PC-9 (cell line): ENCODE measurements around the gene NAT8L. TPM values are rescaled to one million over a fixed set of nuclear protein-coding genes. Genes with fewer than 3 reads are reported as not detected.

Experiments
- BruUV-seq: library from RNA; stranded (reverse); fragments of 400-500 nt; replicated peaks from 2 replicates; lab custom pipeline; 2021; lab: Mats Ljungman, UMichigan
- CTCF ChIA-PET: fragments of 300-600 bp; sonication (Branson Sonifier 250); formaldehyde crosslinking; loops from one replicate; lab custom pipeline; 2022; ENCODE audit warnings: antibody characterized with exemption; lab: Charles Lee
- POLR2A ChIA-PET: fragments of 300-600 bp; sonication (Branson Sonifier 250); formaldehyde crosslinking; loops from one replicate; lab custom pipeline; 2022; ENCODE audit warnings: antibody characterized with exemption; ENCODE audit not compliant: unreplicated experiment; lab: Charles Lee
- DNase-seq, 2 experiments: peaks; one replicate each; pipeline versions ENCODE4 v3.0.0 to v3.0.0-alpha.2; 2015 to 2022; ENCODE audit warnings: mixed read lengths in 1 of 2
- H2AFZ ChIP-seq: fragments of 200-600 bp; sonication (generic); 2 replicates; pipeline ENCODE4 v1.8.1; 2017; ENCODE audit warnings: antibody characterized with exemption
- H3F3A ChIP-seq: fragments of 200-600 bp; sonication (generic); 2 replicates; pipeline ENCODE4 v1.8.1; 2017; ENCODE audit warnings: antibody characterized with exemption, mild to moderate bottlenecking, low read depth; ENCODE audit not compliant: insufficient read depth
- H3K27ac ChIP-seq: fragments of 200-600 bp; sonication (generic); 2 replicates; pipeline ENCODE4 v1.6.1; 2016; ENCODE audit warnings: mixed run types
- H3K27me3 ChIP-seq: fragments of 200-600 bp; sonication (generic); 2 replicates; pipeline ENCODE4 v1.6.1; 2016; ENCODE audit warnings: low read depth, mixed run types; ENCODE audit not compliant: insufficient read depth
- H3K36me3 ChIP-seq: fragments of 200-600 bp; sonication (generic); 2 replicates; pipeline ENCODE4 v1.6.1; 2016; ENCODE audit warnings: low read depth, mixed run types
- H3K4me1 ChIP-seq: fragments of 200-600 bp; sonication (generic); replicated peaks from 2 replicates; pipeline ENCODE4 v1.6.1; 2016; ENCODE audit warnings: mixed run types; ENCODE audit not compliant: insufficient read depth
- H3K4me2 ChIP-seq: fragments of 200-600 bp; sonication (generic); 2 replicates; pipeline ENCODE4 v1.6.1; 2017; ENCODE audit warnings: mixed run types
- H3K4me3 ChIP-seq: fragments of 200-600 bp; sonication (generic); 2 replicates; pipeline ENCODE4 v1.6.1; 2016; ENCODE audit warnings: mixed run types
- H3K79me2 ChIP-seq: fragments of 200-600 bp; sonication (generic); 2 replicates; pipeline ENCODE4 v1.6.1; 2017; ENCODE audit warnings: low read depth, mixed run types
- H3K9me2 ChIP-seq: fragments of 200-600 bp; sonication (generic); 2 replicates; pipeline ENCODE4 v1.8.1; 2017; ENCODE audit warnings: mild to moderate bottlenecking; ENCODE audit not compliant: insufficient read depth
- H3K9me3 ChIP-seq: fragments of 200-600 bp; sonication (generic); 2 replicates; pipeline ENCODE4 v1.8.1; 2016; ENCODE audit warnings: low read depth; ENCODE audit not compliant: insufficient read depth
- H4K20me1 ChIP-seq: fragments of 200-600 bp; sonication (generic); 2 replicates; pipeline ENCODE4 v1.8.1; 2017; ENCODE audit not compliant: insufficient read depth
- EZH2 ChIP-seq: fragments of 200-600 bp; sonication (generic); IDR thresholded peaks from 2 replicates; pipeline ENCODE4 v1.8.0; 2017; ENCODE audit warnings: antibody characterized with exemption, low read depth
- intact Hi-C: fragments of 100-400 bp; cut with micrococcal nuclease; formaldehyde crosslinking; loops from one replicate; pipeline ENCODE4 v1.10.0; 2022; ENCODE audit not compliant: unreplicated experiment
- total RNA-seq: library from RNA; stranded (reverse); gene quantifications from 2 replicates; pipeline ENCODE4 v1.2.3, GENCODE V29; 2021
- TF ChIP-seq, protein P1 (sequence below): fragments of 200-600 bp; sonication (generic); conservative IDR thresholded peaks from 2 replicates; pipeline ENCODE4 v1.6.1; 2017; ENCODE audit warnings: mixed run types, antibody characterized with exemption, mild to moderate bottlenecking, moderate library complexity

The NAT8L gene
- total RNA-seq, 1 experiment from 2014 or later, result 2.1 TPM

- no peak overlapping the region for H2AFZ ChIP-seq
- peaks cover 6% of the 10 kb centered on the region; the same call in 1 of the 2 replicates for H3K9me3 ChIP-seq
- H3K79me2 ChIP-seq, result no peaks in the 10 kb centered on the region
- intact Hi-C loops, result loop anchor here (10.0 kb wide), 1 partner anchor 48 kb away; a partner anchor contains a TSS
- no peaks in the 10 kb centered on the region for H3K27me3 ChIP-seq
- DNase-seq, result no peak
- H4K20me1 ChIP-seq, result no peaks in the 10 kb centered on the region
- no peak overlapping the region for H3K4me3 ChIP-seq
- no TSS peak for BruUV-seq
- H3K36me3 ChIP-seq, result no peaks in the 10 kb centered on the region
- no peak overlapping the region for H3K4me2 ChIP-seq
- TF ChIP-seq, protein P1, sequence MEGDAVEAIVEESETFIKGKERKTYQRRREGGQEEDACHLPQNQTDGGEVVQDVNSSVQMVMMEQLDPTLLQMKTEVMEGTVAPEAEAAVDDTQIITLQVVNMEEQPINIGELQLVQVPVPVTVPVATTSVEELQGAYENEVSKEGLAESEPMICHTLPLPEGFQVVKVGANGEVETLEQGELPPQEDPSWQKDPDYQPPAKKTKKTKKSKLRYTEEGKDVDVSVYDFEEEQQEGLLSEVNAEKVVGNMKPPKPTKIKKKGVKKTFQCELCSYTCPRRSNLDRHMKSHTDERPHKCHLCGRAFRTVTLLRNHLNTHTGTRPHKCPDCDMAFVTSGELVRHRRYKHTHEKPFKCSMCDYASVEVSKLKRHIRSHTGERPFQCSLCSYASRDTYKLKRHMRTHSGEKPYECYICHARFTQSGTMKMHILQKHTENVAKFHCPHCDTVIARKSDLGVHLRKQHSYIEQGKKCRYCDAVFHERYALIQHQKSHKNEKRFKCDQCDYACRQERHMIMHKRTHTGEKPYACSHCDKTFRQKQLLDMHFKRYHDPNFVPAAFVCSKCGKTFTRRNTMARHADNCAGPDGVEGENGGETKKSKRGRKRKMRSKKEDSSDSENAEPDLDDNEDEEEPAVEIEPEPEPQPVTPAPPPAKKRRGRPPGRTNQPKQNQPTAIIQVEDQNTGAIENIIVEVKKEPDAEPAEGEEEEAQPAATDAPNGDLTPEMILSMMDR, result no peak
- TF ChIP-seq EZH2, result no peak
- H3K9me2 ChIP-seq, result no peaks in the 10 kb centered on the region
- H3K4me1 ChIP-seq, result 0 out of 2 replicates have a peak, but pooled peaks cover 11% of the 10 kb centered on the region
- peaks cover 4% of the 10 kb centered on the region; the same call in 1 of the 2 replicates for H3F3A ChIP-seq
- ChIA-PET POLR2A (no interaction called here), CTCF (interaction anchor here (0.6 kb wide), 1 partner anchor 95 kb away, joined by 3 read pairs; no protein-coding TSS in a partner anchor)
- no peak overlapping the region for H3K27ac ChIP-seq
These were observed 33.5 kb downstream of the NAT8L start for GRCh38 chr4:2092669-2093053.

DNA sequence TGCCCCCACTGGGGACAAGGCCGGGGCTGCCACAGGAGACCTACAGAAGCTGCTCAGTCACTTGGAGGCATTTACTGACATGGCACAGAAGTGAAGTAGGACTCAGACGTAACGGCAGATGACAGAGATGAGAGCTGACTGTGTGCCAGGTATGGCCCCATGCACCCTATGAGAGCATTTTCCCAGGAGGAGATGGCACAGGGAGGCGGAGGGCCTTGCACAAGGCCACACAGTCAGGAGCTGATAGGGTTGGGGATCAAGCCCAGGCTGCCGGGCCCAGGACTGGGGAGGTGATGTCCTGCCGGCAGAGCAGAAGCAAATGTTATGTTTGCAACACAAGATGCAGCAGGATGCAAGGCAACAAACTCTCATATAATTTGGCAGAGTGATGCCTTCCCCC lies 34.1 kb downstream of the NAT8L start:
- no peak for TF ChIP-seq EZH2
- TF ChIP-seq, protein P1, result no peak
- H3K36me3 ChIP-seq, result no peaks in the 10 kb centered on the region
- no peaks in the 10 kb centered on the region for H3K27me3 ChIP-seq
- peaks cover 4% of the 10 kb centered on the region; the same call in 1 of the 2 replicates for H3F3A ChIP-seq
- H3K9me3 ChIP-seq, result peaks cover 6% of the 10 kb centered on the region; the same call in 1 of the 2 replicates
- intact Hi-C loops, result loop anchor here (10.0 kb wide), 1 partner anchor 48 kb away; a partner anchor contains a TSS
- H3K79me2 ChIP-seq, result no peaks in the 10 kb centered on the region
- ChIA-PET POLR2A (no interaction called here), CTCF (no interaction called here)
- no peak overlapping the region for H3K4me2 ChIP-seq
- H3K4me3 ChIP-seq, result no peak overlapping the region
- H3K4me1 ChIP-seq, result 0 out of 2 replicates have a peak, but pooled peaks cover 11% of the 10 kb centered on the region
- H4K20me1 ChIP-seq, result no peaks in the 10 kb centered on the region
- DNase-seq, result no peak
- no peak overlapping the region for H2AFZ ChIP-seq
- H3K9me2 ChIP-seq, result no peaks in the 10 kb centered on the region
- no TSS peak for BruUV-seq
- H3K27ac ChIP-seq, result no peak overlapping the region

GRCh38 chr4:2094545-2094944 lies 35.4 kb downstream of the NAT8L start:
- intact Hi-C loops, result loop anchor here (10.0 kb wide), 1 partner anchor 50 kb away; a partner anchor contains a TSS
- no peak overlapping the region for H2AFZ ChIP-seq
- POLR2A ChIA-PET, result no interaction called here
- H4K20me1 ChIP-seq, result no peaks in the 10 kb centered on the region
- peaks cover 4% of the 10 kb centered on the region; the same call in 1 of the 2 replicates for H3F3A ChIP-seq
- H3K4me2 ChIP-seq, result no peak overlapping the region
- no peak overlapping the region for H3K27ac ChIP-seq
- no peak for DNase-seq
- TF ChIP-seq, protein P1, result no peak
- no peak for TF ChIP-seq EZH2
- CTCF ChIA-PET, result no interaction called here
- H3K4me1 ChIP-seq, result 0 out of 2 replicates have a peak, but pooled peaks cover 11% of the 10 kb centered on the region
- peaks cover 6% of the 10 kb centered on the region; the same call in 1 of the 2 replicates for H3K9me3 ChIP-seq
- no peaks in the 10 kb centered on the region for H3K79me2 ChIP-seq
- no peaks in the 10 kb centered on the region for H3K27me3 ChIP-seq
- H3K4me3 ChIP-seq, result no peak overlapping the region
- BruUV-seq, result no TSS peak
- H3K36me3 ChIP-seq, result no peaks in the 10 kb centered on the region
- no peaks in the 10 kb centered on the region for H3K9me2 ChIP-seq
